ENCODE results near the gene ETS1.

ETS1 gene

DNA sequence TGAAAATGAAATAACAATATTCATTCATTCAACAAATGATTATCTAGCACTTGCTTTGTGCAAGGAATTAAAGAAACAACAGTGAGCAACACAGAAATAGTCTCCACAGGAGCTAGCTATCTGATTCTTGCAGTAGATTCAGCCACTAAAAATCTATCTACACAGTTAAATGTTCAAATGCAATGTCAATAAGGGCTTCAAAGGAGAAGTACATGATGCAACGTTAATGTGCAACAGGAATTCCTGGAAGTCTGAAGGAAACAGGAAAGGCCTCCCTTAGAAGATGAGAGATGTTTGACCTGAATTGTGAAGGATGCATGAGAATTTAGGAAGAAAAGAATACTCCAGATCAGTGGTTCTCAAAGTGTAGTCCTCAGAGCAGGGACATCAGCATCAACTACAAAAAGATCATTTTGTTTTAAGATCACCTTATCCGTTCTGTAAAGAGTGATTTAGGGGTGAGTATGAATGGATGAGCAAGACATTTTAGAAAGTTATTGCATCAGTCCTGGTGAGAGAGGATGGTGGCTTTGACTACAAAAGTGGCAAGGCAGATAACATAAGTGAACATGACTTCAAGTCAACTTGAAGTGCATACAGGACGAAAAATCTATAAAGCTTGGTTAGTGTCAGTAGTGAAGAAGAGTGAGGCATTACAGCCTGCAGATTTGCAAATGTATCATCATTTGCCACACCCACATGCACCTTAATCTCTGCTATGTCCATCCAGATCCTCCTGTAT, 96.0 kb downstream of the ETS1 start:
- no peak overlapping the region for H2AFZ ChIP-seq (ENCODE audit: low read length, unreplicated experiment)
- peaks cover 44% of the 10 kb centered on the region for H3K36me3 ChIP-seq (ENCODE audit: insufficient read depth, low read length)
- peak overlapping the region; percentile 98 for H3K27ac ChIP-seq (ENCODE audit: low read depth, low read length)
- peaks cover 90% of the 10 kb centered on the region for H3K79me2 ChIP-seq (ENCODE audit: control insufficient read depth, insufficient read depth, low read length, unreplicated experiment)
- H3K27me3 ChIP-seq (ENCODE audit: insufficient read depth, low read length), result no peaks in the 10 kb centered on the region
- no peak overlapping the region for H3K4me3 ChIP-seq (ENCODE audit: low read depth, low read length)
- peaks cover 80% of the 10 kb centered on the region for H3K4me1 ChIP-seq (ENCODE audit: control insufficient read depth, insufficient read depth, low read length, unreplicated experiment)

DNA sequence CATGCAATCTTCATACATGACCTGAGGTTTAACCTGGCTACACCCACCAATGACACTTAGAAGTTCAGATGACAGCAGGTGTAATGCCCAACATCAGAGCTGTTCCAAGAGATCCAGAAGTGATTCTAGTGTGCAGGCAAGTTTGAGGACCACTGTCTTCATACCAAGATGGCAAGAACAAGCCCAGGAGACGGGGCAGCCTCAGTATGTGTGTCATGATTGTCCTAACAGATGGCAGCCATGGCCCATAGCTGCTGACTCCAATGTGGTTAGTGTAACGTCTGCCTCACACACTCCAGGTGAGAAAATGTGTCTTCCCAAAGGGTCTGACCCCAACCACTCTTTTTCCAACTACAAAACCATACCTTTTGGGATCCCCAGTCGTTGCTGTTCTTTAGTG, 97.3 kb downstream of the ETS1 start:
- Histone ChIP-seq H3K27me3 (ENCODE audit: insufficient read depth, low read length) (no peaks in the 10 kb centered on the region), H3K36me3 (ENCODE audit: insufficient read depth, low read length) (peaks cover 57% of the 10 kb centered on the region), H3K4me1 (ENCODE audit: control insufficient read depth, insufficient read depth, low read length, unreplicated experiment) (peaks cover 72% of the 10 kb centered on the region), H3K27ac (ENCODE audit: low read depth, low read length) (peak overlapping the region; percentile 90; the same call in 1 of the 2 replicates), H3K79me2 (ENCODE audit: control insufficient read depth, insufficient read depth, low read length, unreplicated experiment) (peaks cover 90% of the 10 kb centered on the region), H3K4me3 (ENCODE audit: low read depth, low read length) (no peak overlapping the region), H2AFZ (ENCODE audit: low read length, unreplicated experiment) (no peak overlapping the region)

DNA sequence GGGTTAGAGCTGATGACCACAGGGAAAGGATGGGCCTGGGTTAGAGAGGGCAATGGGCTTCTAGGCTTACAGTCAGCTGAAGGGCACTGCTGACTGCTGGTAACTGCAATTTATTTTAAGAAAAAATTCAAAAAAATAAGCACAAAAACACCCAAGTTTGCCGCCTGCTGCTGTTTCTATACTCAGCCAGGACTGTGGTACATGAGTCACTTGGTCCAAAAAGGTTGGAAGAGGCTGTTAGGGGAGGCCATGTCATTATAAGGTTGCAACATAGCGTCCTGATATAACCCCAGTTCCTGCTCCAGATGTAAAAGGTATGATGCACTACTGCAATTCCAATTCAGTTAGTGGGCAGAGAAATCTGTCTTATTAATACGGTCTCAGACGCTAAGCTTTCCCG, 98.9 kb downstream of the ETS1 start:
- H3K4me1 ChIP-seq (ENCODE audit: control insufficient read depth, insufficient read depth, low read length, unreplicated experiment), result peaks cover 72% of the 10 kb centered on the region
- peaks cover 73% of the 10 kb centered on the region for H3K36me3 ChIP-seq (ENCODE audit: insufficient read depth, low read length)
- peaks cover 93% of the 10 kb centered on the region for H3K79me2 ChIP-seq (ENCODE audit: control insufficient read depth, insufficient read depth, low read length, unreplicated experiment)
- no peak overlapping the region for H3K4me3 ChIP-seq (ENCODE audit: low read depth, low read length)
- H3K27me3 ChIP-seq (ENCODE audit: insufficient read depth, low read length), result no peaks in the 10 kb centered on the region
- peak overlapping the region; percentile 90 for H3K27ac ChIP-seq (ENCODE audit: low read depth, low read length)
- no peak overlapping the region for H2AFZ ChIP-seq (ENCODE audit: low read length, unreplicated experiment)

DNA sequence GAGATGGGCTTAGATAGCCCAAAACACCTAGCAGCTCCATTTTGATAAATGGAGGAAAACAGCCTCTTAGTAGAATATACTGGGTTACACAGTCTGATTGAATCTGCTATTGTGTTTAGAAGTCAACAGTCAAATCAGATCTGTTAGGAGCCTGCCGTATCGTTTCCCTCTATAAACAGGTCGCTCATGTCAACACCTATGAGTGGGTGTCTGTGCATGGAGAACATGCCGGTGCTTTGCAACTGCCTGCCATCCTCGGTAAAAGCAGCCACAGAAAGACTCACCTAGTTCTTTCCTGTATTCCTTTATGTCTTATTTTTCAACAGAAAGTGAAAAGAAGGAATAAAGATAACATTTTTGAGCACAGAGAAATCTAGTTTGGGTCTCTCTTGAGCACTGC, 99.4 kb downstream of the ETS1 start:
- H3K4me1 ChIP-seq (ENCODE audit: control insufficient read depth, insufficient read depth, low read length, unreplicated experiment), result peaks cover 72% of the 10 kb centered on the region
- H2AFZ ChIP-seq (ENCODE audit: low read length, unreplicated experiment), result no peak overlapping the region
- peaks cover 93% of the 10 kb centered on the region for H3K79me2 ChIP-seq (ENCODE audit: control insufficient read depth, insufficient read depth, low read length, unreplicated experiment)
- H3K36me3 ChIP-seq (ENCODE audit: insufficient read depth, low read length), result peaks cover 74% of the 10 kb centered on the region
- no peak overlapping the region for H3K4me3 ChIP-seq (ENCODE audit: low read depth, low read length)
- H3K27ac ChIP-seq (ENCODE audit: low read depth, low read length), result peak overlapping the region; percentile 90
- H3K27me3 ChIP-seq (ENCODE audit: insufficient read depth, low read length), result no peaks in the 10 kb centered on the region

DNA sequence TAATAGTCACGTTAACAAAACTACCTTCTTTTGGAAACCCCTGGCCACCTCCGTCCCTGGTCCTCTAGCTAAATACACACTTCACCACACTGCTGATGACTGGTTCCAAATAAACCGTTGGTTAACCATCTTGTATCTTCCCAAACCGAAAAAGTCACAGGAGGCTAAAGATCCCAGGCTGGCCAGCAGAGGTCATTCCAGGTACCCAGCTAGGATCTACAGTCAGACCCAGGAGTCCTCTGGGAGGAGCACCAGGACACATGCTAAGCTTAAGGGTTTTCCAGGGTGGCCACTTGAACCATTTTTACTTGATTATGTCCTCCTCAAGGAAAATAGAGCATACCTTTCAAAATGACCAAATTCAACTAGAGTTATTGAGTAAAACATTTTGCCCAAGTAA, 103.2 kb downstream of the ETS1 start:
- H3K36me3 ChIP-seq (ENCODE audit: insufficient read depth, low read length), result peaks cover 71% of the 10 kb centered on the region
- H3K4me3 ChIP-seq (ENCODE audit: low read depth, low read length), result no peak overlapping the region
- peak overlapping the region; percentile 90 for H3K27ac ChIP-seq (ENCODE audit: low read depth, low read length)
- H3K27me3 ChIP-seq (ENCODE audit: insufficient read depth, low read length), result no peaks in the 10 kb centered on the region
- peaks cover 93% of the 10 kb centered on the region for H3K79me2 ChIP-seq (ENCODE audit: control insufficient read depth, insufficient read depth, low read length, unreplicated experiment)
- peaks cover 75% of the 10 kb centered on the region for H3K4me1 ChIP-seq (ENCODE audit: control insufficient read depth, insufficient read depth, low read length, unreplicated experiment)
- H2AFZ ChIP-seq (ENCODE audit: low read length, unreplicated experiment), result no peak overlapping the region

DNA sequence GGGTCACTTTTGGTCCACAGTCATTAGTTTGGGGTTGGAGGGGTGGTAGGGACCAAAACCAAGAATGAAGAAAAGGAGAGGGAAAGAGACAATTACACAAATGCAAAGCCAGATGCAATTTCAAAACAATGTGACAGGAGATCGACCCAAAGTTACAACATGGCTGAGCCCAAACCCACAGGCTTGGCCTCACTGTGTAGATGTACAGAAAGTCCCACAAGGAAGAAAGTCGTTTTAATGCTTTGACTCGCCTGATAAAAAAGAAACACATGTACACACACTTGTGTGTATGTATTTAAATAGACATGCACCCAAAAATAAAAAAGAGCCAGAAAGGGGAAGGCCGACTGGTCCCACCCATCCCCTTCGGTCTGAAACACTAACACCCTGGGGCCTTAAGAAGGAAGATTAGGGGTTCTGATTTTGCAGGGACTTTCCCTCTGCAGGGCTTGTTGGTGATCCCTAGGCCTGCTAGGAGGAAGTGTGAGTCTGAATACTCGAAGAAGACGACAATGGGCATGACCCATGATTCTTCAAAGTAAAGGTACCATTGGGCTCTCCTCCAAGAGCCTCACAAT, 104.1 kb downstream of the ETS1 start:
- no peaks in the 10 kb centered on the region for H3K27me3 ChIP-seq (ENCODE audit: insufficient read depth, low read length)
- peaks cover 96% of the 10 kb centered on the region for H3K79me2 ChIP-seq (ENCODE audit: control insufficient read depth, insufficient read depth, low read length, unreplicated experiment)
- peak overlapping the region; percentile 64 for H3K4me3 ChIP-seq (ENCODE audit: low read depth, low read length)
- H3K4me1 ChIP-seq (ENCODE audit: control insufficient read depth, insufficient read depth, low read length, unreplicated experiment), result peaks cover 75% of the 10 kb centered on the region
- H3K36me3 ChIP-seq (ENCODE audit: insufficient read depth, low read length), result peaks cover 73% of the 10 kb centered on the region
- H2AFZ ChIP-seq (ENCODE audit: low read length, unreplicated experiment), result no peak overlapping the region
- H3K27ac ChIP-seq (ENCODE audit: low read depth, low read length), result peak overlapping the region; percentile 90

DNA sequence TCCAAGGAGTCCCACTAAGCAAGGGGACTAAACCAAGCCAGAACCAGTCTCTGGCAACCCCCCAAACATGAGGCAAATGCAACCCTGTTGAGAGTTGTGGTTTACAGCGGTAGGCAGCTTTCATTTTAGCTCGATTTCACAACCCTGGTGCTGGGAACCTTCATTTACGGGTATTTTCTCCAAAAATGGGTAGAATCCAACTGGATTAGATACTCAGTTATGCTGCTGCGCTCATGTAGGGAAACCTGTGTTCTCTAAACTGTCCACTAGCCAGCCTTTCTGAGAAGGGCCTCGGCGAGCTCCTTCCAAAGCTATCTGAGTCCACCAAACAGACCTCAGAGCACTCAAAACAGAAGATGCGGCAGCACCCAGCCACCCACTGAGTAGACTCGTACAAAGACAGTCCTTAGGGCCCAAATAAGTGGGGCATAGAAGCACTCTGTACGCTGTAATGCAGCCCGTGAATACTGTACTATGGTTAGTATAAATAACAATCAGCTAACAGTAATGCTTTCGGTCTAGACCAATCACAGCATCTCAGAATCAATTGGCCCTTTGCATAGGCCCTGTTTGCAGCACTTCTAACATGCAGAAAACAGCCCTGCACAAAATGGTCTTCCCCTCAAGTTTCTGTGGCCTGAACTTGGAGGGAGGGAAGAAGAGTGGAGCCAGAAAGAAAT, 104.7 kb downstream of the ETS1 start:
- H3K4me1 ChIP-seq (ENCODE audit: control insufficient read depth, insufficient read depth, low read length, unreplicated experiment), result peaks cover 68% of the 10 kb centered on the region
- peak overlapping the region; percentile 90 for H3K27ac ChIP-seq (ENCODE audit: low read depth, low read length)
- H3K4me3 ChIP-seq (ENCODE audit: low read depth, low read length), result peak overlapping the region; percentile 64
- H2AFZ ChIP-seq (ENCODE audit: low read length, unreplicated experiment), result no peak overlapping the region
- H3K27me3 ChIP-seq (ENCODE audit: insufficient read depth, low read length), result no peaks in the 10 kb centered on the region
- peaks cover 95% of the 10 kb centered on the region for H3K79me2 ChIP-seq (ENCODE audit: control insufficient read depth, insufficient read depth, low read length, unreplicated experiment)
- H3K36me3 ChIP-seq (ENCODE audit: insufficient read depth, low read length), result peaks cover 71% of the 10 kb centered on the region

DNA sequence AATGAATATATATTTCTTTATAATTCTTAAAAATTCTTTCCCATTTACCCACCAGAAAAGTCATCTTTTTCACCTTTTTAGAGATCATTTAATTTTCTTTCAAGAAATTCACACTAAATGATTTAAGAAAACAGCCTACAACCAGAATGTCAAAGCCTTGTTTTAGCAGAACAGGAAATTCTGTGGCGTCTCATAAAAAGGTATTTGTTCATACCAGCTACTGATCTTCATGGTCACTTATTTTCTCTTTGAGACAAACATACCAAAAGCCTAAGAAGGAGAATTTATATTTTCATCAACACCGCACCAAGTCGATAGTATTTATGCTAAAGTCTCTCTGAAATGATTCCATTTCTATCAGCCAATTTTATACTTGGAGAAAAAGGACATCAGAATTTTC, 105.3 kb downstream of the ETS1 start:
- Histone ChIP-seq H3K27me3 (ENCODE audit: insufficient read depth, low read length) (no peaks in the 10 kb centered on the region), H3K79me2 (ENCODE audit: control insufficient read depth, insufficient read depth, low read length, unreplicated experiment) (peaks cover 98% of the 10 kb centered on the region), H3K36me3 (ENCODE audit: insufficient read depth, low read length) (peaks cover 76% of the 10 kb centered on the region), H3K27ac (ENCODE audit: low read depth, low read length) (peak overlapping the region; percentile 90), H2AFZ (ENCODE audit: low read length, unreplicated experiment) (no peak overlapping the region), H3K4me3 (ENCODE audit: low read depth, low read length) (peak overlapping the region; percentile 64), H3K4me1 (ENCODE audit: control insufficient read depth, insufficient read depth, low read length, unreplicated experiment) (peaks cover 69% of the 10 kb centered on the region)

DNA sequence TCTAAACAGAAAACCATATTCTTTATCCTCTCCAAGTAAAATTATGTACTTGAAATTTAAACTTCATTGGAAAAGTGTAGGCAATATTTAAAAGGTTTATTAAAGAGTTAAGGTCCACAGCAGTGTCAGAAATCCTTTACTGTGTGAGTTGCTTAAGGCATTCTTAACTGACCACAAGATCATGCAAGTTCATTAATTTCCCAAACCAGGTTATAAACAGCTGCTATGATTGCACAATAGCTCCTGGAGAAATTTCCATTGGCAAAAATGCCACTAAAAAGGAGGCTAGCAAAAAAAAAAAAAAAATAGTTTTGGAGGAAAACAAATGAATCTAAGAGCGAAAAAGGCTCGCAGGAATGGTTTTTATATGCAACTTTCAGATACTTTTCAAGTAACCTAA, 106.2 kb downstream of the ETS1 start:
- H3K79me2 ChIP-seq (ENCODE audit: control insufficient read depth, insufficient read depth, low read length, unreplicated experiment), result peaks cover 98% of the 10 kb centered on the region

DNA sequence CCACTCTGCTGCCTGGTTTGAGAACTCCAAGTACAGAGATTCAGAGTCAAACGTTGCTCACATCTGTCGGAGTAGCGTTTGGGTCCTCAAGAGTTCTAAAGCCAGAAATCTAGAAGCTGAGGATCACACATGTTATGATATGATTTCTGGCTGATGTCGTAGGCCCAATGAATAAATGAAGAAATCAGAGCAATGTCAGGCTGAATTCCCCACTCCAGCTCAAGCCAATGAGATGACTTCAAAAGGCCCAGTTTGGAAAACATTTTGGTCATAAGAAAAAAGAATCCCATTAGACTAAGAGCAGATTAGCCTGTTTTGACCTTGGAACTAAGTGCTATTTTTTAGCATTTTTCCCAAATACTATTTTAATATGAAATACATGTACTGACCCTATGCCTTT, 106.7 kb downstream of the ETS1 start:
- Histone ChIP-seq H3K4me1 (ENCODE audit: control insufficient read depth, insufficient read depth, low read length, unreplicated experiment) (peaks cover 80% of the 10 kb centered on the region), H3K79me2 (ENCODE audit: control insufficient read depth, insufficient read depth, low read length, unreplicated experiment) (peaks cover 98% of the 10 kb centered on the region), H3K4me3 (ENCODE audit: low read depth, low read length) (no peak overlapping the region), H2AFZ (ENCODE audit: low read length, unreplicated experiment) (no peak overlapping the region), H3K36me3 (ENCODE audit: insufficient read depth, low read length) (peaks cover 75% of the 10 kb centered on the region), H3K27ac (ENCODE audit: low read depth, low read length) (peak overlapping the region; percentile 90), H3K27me3 (ENCODE audit: insufficient read depth, low read length) (no peaks in the 10 kb centered on the region)

More for the DNA sequence above, 106.2 kb downstream of the ETS1 start:
- H3K27me3 ChIP-seq (ENCODE audit: insufficient read depth, low read length), result no peaks in the 10 kb centered on the region
- peaks cover 79% of the 10 kb centered on the region for H3K4me1 ChIP-seq (ENCODE audit: control insufficient read depth, insufficient read depth, low read length, unreplicated experiment)
- peaks cover 76% of the 10 kb centered on the region for H3K36me3 ChIP-seq (ENCODE audit: insufficient read depth, low read length)
- no peak overlapping the region for H2AFZ ChIP-seq (ENCODE audit: low read length, unreplicated experiment)
- H3K27ac ChIP-seq (ENCODE audit: low read depth, low read length), result peak overlapping the region; percentile 90
- no peak overlapping the region for H3K4me3 ChIP-seq (ENCODE audit: low read depth, low read length)

Measured in ACC112 (cell line).